ENCODE data around the gene IL15. TPM values are rescaled to one million over a fixed set of nuclear protein-coding genes. Genes with fewer than 3 reads are reported as not detected.

The IL15 gene
- total and polyA plus RNA-seq, 2 donors (not counting 1 experiment from before 2014, with no cell fraction given) = 10.0 to 14.9 TPM

DNA sequence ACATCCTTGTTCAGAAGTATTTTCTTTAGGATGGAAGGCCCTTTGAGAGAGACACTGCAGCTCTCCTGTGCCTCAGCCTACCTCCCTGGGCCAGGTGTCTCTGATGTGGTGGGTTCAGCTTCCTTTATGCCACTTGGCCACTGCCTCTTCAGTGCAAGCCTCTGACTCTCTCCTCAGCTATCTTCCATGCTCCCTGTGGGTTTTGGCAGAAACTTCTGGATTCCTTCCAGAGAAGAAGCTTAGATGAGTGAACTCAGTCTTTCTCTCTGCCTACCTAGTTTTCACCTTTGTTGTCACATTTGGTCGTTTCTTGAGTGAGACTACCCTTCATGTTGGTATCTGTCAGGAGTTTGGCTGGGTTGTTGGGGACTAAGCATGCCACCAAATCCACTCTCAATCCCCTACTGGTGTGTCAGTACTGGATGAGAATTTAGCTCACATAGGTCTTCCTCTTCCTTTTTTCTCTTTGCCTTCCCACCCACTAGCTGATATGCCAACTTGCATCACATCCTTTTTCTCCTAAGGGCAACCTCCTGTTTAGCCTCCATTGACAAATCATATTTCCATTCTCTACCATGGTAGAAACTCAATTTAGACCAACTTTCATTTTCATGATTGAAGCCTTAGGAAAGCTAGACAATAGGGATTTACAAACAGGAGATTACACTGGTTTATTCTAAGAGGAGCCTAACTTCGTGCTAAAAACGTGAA, 32.0 kb downstream of the IL15 start:
- Histone ChIP-seq H3K79me2 (ENCODE audit: control insufficient read depth, insufficient read depth, low read length) (no peaks in the 10 kb centered on the region), H3K27ac (ENCODE audit: insufficient read depth, low read length) (no peak overlapping the region), H3K36me3 (ENCODE audit: control insufficient read depth, insufficient read depth, low read length) (no peaks in the 10 kb centered on the region), H4K20me1 (ENCODE audit: control insufficient read depth, extremely low read depth, insufficient read depth, low read length) (no peaks in the 10 kb centered on the region), H3K27me3 (ENCODE audit: control insufficient read depth, insufficient read depth, low read length) (no peaks in the 10 kb centered on the region), H3K9ac (ENCODE audit: insufficient read depth, low read length) (no peak overlapping the region), H3K9me3 (ENCODE audit: control insufficient read depth, insufficient read depth, low read depth, low read length) (no peaks in the 10 kb centered on the region), H3K4me2 (ENCODE audit: extremely low read depth, insufficient read depth, low read length) (no peak overlapping the region), H3K4me3 (replicated peaks in 1 of 4; ENCODE audit: control extremely low read depth in 1 of 4, insufficient read depth in 1 of 4, low read depth in 3 of 4, low read length in 4 of 4) (no peak overlapping the region), H3K4me1 (ENCODE audit: control insufficient read depth, extremely low read depth, insufficient read depth, low read length) (no peaks in the 10 kb centered on the region), H2AFZ (ENCODE audit: low read length) (no peak overlapping the region)
- DNase-seq (ENCODE audit: low read depth in 2 of 2) = peak in 1 of 2 donors; percentile 50
- TF ChIP-seq, protein P1, sequence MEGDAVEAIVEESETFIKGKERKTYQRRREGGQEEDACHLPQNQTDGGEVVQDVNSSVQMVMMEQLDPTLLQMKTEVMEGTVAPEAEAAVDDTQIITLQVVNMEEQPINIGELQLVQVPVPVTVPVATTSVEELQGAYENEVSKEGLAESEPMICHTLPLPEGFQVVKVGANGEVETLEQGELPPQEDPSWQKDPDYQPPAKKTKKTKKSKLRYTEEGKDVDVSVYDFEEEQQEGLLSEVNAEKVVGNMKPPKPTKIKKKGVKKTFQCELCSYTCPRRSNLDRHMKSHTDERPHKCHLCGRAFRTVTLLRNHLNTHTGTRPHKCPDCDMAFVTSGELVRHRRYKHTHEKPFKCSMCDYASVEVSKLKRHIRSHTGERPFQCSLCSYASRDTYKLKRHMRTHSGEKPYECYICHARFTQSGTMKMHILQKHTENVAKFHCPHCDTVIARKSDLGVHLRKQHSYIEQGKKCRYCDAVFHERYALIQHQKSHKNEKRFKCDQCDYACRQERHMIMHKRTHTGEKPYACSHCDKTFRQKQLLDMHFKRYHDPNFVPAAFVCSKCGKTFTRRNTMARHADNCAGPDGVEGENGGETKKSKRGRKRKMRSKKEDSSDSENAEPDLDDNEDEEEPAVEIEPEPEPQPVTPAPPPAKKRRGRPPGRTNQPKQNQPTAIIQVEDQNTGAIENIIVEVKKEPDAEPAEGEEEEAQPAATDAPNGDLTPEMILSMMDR (conservative IDR thresholded peaks at IDR 0.05 in 1 of 2, IDR thresholded peaks at IDR 0.05 in 1 of 2; ENCODE audit: low read depth in 1 of 2, low read length in 2 of 2) = no peak
- no peak for TF ChIP-seq EZH2 (IDR thresholded peaks at IDR 0.05; ENCODE audit: low read length, missing control alignments)

DNA sequence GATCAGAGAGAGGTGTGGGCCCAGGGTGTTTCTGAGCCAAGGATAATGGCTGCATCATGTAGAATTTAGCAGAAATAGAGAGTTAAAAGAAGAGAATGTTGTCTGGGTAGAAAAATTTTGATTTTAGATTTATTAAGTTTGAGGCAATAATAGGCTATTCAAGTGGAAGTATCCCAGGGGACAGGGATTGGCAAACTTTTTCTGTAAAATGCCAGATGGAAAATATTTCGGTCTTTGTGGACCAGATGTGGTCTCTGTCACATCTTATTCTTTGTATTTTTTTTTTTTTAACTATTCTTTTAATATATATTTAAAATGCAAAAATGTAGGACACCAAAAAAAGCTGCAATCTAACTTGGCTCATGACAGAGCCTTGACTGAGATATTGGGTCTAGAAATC, 33.1 kb downstream of the IL15 start:
- DNase-seq (ENCODE audit: low read depth in 2 of 2) = no peak
- Histone ChIP-seq H3K27me3 (ENCODE audit: control insufficient read depth, insufficient read depth, low read length) (no peaks in the 10 kb centered on the region), H4K20me1 (ENCODE audit: control insufficient read depth, extremely low read depth, insufficient read depth, low read length) (no peaks in the 10 kb centered on the region), H2AFZ (ENCODE audit: low read length) (no peak overlapping the region), H3K27ac (ENCODE audit: insufficient read depth, low read length) (no peak overlapping the region), H3K4me2 (ENCODE audit: extremely low read depth, insufficient read depth, low read length) (no peak overlapping the region), H3K9me3 (ENCODE audit: control insufficient read depth, insufficient read depth, low read depth, low read length) (no peaks in the 10 kb centered on the region), H3K4me1 (ENCODE audit: control insufficient read depth, extremely low read depth, insufficient read depth, low read length) (no peaks in the 10 kb centered on the region), H3K79me2 (ENCODE audit: control insufficient read depth, insufficient read depth, low read length) (no peaks in the 10 kb centered on the region), H3K9ac (ENCODE audit: insufficient read depth, low read length) (no peak overlapping the region), H3K36me3 (ENCODE audit: control insufficient read depth, insufficient read depth, low read length) (no peaks in the 10 kb centered on the region), H3K4me3 (replicated peaks in 1 of 4; ENCODE audit: control extremely low read depth in 1 of 4, insufficient read depth in 1 of 4, low read depth in 3 of 4, low read length in 4 of 4) (no peak overlapping the region)
- TF ChIP-seq, protein P1 (conservative IDR thresholded peaks at IDR 0.05 in 1 of 2, IDR thresholded peaks at IDR 0.05 in 1 of 2; ENCODE audit: low read depth in 1 of 2, low read length in 2 of 2) = no peak
- TF ChIP-seq EZH2 (IDR thresholded peaks at IDR 0.05; ENCODE audit: low read length, missing control alignments) = no peak

DNA sequence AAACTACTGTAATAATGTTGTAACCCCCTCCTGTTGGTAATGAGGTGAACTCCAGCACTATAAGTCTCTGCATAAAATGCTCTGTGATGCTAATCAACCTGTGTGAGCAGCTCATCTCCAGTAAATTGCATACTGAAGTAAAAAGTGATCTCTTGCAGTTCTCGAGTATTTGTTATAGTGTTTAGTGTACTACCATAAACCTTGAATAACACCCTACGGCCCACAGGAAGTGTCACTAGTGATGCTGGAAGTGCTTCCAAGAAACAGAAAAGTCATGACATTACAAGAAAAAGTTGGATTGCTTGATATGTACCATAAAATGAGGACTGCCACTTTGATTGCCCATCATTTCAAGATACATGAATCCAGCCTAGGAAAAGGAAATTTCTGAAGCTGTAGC, 39.0 kb downstream of the IL15 start:
- no peak overlapping the region for H3K9ac ChIP-seq (ENCODE audit: insufficient read depth, low read length)
- H2AFZ ChIP-seq (ENCODE audit: low read length) = no peak overlapping the region
- no peak overlapping the region for H3K27ac ChIP-seq (ENCODE audit: insufficient read depth, low read length)
- H3K4me3 ChIP-seq (replicated peaks in 1 of 4; ENCODE audit: control extremely low read depth in 1 of 4, insufficient read depth in 1 of 4, low read depth in 3 of 4, low read length in 4 of 4) = no peak overlapping the region
- peaks cover 3% of the 10 kb centered on the region for H3K4me1 ChIP-seq (ENCODE audit: control insufficient read depth, extremely low read depth, insufficient read depth, low read length)
- H3K27me3 ChIP-seq (ENCODE audit: control insufficient read depth, insufficient read depth, low read length) = no peaks in the 10 kb centered on the region
- TF ChIP-seq, protein P1 (conservative IDR thresholded peaks at IDR 0.05 in 1 of 2, IDR thresholded peaks at IDR 0.05 in 1 of 2; ENCODE audit: low read depth in 1 of 2, low read length in 2 of 2) = no peak
- no peak for TF ChIP-seq EZH2 (IDR thresholded peaks at IDR 0.05; ENCODE audit: low read length, missing control alignments)
- H4K20me1 ChIP-seq (ENCODE audit: control insufficient read depth, extremely low read depth, insufficient read depth, low read length) = no peaks in the 10 kb centered on the region
- H3K9me3 ChIP-seq (ENCODE audit: control insufficient read depth, insufficient read depth, low read depth, low read length) = no peaks in the 10 kb centered on the region
- no peaks in the 10 kb centered on the region for H3K36me3 ChIP-seq (ENCODE audit: control insufficient read depth, insufficient read depth, low read length)
- no peak for DNase-seq (ENCODE audit: low read depth in 2 of 2)
- H3K79me2 ChIP-seq (ENCODE audit: control insufficient read depth, insufficient read depth, low read length) = no peaks in the 10 kb centered on the region
- no peak overlapping the region for H3K4me2 ChIP-seq (ENCODE audit: extremely low read depth, insufficient read depth, low read length)

Measured in fibroblast of lung (primary cell).